Activated CD4-positive, alpha-beta T cell treated with anti-CD3 and anti-CD28 coated beads, Interleukin-2, Interleukin-4, amounts not matched to agents 100 ng/mL and 50 ng/mL, durations not matched to agents 16 hours and 8 hours (primary cell): ENCODE results near the gene GEMIN7.

Source experiments
- DNase-seq: peaks from one replicate; pipeline ENCODE4 v3.0.0-alpha.2; 2020; ENCODE audit warnings: low spot score

The GEMIN7 gene

DNA sequence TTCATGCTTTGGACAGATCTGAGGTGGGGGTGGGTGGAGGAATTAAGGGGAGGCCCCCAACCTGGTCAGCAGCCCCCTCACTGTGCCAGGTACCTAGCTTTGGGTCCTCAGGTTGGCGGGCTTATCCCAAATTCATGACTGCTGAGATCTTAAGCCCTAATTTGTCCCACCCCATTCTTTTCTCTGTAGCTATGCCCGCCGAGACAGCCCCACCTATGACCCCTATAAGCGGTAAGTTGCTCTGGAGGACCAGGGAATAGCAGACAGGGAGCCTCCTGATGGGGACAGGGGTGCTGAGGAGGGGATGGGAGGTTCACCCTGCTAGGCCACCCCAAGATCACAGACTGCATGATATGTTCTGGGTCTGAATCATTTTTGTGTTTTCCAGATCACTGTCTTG, 17.1 kb upstream of the GEMIN7 start:
- DNase-seq, result no peak

DNA sequence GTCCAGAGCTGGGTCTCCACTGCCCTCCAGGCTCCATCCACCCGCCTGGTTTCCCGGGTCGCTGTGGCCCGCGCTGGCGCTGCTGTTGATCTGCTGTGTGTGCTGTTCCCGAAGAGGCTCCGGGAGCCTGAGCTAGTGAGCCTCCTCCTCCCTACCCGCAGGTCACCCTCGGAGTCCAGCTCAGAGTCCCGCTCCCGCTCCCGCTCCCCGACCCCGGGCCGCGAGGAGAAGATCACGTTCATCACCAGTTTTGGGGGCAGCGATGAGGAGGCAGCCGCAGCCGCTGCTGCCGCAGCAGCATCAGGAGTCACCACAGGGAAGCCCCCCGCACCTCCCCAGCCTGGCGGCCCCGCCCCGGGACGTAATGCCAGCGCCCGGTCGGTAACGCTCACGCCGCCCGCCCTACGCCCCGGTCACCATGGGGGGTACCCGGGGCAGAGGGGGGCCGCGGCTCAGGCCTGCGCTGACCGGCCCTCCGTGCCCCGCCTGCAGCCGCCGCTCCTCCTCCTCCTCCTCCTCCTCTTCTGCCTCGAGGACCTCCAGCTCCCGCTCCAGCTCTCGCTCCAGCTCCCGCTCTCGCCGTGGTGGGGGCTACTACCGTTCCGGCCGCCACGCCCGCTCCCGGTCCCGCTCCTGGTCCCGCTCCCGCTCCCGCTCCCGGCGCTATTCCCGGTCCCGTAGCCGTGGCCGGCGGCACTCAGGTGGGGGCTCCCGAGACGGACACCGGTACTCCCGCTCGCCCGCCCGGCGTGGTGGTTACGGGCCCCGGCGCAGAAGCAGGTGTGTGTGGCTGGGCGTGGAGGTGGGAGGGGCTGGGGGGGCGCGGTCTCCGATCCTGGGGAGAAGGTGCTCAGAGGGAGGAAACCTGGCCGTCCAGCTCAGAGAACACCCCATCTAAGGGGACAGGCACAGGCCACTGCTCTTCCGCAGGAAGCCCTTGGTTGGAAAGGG, 14.9 kb upstream of the GEMIN7 start:
- no peak for DNase-seq

DNA sequence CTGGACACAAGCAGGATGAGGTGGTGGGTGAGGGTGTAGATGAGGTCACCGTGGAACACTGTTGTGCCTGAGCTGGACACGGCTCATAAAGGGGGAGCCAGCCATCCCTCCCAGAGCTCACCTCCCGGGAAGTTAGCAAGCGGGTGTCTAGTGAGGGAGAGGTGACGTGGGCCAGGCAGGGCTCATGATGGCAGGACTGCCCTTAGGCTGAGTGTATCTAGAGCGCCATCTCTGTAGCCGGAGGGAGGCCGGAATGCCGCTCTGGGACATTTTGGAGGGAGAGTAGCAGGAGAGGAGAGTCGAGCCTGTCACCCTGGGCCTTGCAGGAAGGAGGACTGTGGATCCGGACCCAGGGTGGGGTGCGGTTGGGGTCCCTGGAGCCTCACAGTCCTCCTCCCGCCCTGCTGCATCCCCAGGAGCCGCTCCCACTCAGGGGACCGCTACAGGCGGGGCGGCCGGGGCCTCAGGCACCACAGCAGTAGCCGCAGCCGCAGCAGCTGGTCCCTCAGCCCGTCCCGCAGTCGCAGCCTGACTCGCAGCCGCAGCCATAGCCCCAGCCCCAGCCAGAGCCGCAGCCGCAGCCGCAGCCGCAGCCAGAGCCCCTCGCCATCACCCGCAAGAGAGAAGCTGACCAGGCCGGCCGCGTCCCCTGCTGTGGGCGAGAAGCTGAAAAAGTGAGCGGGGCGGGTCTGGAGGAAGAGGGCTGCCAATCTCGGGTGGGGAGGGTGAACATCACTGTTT, 12.0 kb upstream of the GEMIN7 start:
- DNase-seq, result no peak

DNA sequence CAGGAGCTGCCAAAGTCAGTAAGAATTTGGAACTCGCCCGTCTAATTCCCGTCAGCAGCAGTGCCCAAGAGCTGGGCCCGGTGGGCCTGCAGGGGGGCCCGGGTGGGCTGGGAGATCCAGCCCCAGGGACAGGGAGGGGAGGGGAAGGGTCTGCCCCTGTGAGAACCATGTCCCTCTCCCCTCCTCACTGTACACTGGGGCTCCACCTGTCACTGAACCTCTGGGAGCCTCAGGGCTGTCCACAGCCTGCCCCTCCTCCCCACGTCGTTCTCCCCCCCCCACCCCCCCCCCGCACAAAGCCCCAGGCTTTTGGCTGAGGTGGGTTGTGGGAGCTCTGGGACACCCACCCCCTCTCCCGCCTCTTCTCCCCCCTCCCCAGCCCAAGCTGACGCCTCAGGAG, 11.0 kb upstream of the GEMIN7 start:
- DNase-seq, result no peak

DNA sequence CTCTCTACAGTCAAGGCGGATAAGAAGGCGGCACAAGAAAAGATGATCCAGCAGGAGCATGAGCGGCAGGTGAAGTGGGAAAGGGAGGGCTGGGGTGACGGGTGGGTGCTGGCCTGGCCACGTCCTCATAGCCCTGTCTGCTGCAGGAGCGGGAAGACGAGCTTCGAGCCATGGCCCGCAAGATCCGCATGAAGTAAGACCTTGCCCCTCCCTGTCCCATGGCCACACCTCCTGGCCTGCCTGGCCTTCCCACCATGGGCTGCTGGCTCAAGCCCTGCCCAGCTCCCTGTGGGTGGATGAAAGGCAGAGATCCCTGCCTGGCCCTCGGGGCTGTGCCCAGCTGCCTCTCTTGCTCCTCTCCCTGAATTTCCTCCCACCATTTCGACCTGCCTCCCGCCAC, 10.0 kb upstream of the GEMIN7 start:
- no peak for DNase-seq

DNA sequence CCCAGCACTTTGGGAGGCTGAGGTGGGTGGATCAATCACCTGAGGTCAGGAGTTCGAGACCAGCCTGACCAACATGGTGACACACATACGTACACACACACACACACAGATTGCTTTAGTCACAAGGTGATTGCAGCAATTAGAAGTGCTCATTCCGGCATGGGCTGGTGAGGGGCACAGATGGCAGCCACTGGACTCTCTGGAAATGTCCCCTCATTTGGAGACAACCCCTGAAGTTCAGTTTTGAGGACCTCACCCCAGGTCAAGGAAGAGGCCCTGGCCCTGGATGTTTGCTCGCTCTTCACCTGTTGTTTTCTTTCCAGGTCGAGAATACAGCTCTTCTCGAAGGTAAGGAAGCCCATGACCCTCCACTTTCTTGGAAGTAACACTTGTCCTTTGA, 8.8 kb upstream of the GEMIN7 start:
- no peak for DNase-seq

DNA sequence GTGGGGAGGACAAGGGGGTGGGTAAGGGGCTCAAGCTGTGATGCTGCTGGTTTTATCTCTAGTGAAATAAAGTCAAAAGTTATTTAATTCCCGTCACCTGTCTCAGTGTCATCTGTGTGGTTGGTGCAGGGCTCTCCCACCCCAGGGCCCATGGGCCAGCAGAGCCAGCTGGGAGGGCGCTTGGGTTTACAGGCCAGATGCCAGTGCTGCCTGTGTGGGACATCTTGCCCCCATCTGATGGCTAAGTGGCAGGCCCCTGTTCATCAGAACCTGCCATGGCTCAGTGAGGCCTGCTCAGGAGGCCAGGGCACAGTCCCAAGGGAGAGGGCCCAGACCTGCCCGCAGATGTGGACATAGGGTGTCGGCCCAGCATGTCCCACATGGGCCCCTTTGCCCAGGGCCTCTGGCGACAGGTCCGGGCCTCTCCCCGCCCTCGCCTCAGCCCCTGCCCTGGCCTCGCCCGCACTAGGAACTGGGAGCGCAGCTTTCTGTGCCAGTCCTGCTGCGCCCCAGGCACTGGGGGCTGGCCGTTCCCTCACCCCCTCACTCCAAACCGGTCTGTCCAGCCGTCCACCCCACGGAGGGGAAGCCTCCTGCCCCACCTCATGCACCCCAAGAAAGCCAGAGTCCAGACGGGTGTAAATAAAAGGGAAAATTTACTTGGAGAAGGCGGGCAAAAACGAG, 8.1 kb upstream of the GEMIN7 start:
- no peak for DNase-seq

DNA sequence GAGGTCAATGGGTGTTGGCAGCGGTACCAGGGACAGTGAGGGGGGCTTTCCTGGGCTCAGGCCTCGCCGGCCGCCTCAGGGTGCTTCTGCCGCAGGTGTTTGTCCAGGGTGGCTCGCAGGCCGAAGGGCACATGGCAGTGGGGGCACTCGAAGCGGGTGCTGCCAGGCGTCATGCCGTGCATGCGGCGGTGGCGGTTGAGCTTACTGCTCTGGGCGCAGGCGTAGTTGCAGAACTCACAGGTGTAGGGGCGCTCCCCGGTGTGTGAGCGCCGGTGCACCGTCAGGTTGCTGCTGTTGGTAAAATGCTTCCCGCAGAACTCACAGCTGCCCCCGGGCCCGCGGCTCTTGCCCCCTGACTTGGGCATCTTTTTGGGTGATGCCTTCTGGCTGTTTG, 7.5 kb upstream of the GEMIN7 start:
- no peak for DNase-seq

DNA sequence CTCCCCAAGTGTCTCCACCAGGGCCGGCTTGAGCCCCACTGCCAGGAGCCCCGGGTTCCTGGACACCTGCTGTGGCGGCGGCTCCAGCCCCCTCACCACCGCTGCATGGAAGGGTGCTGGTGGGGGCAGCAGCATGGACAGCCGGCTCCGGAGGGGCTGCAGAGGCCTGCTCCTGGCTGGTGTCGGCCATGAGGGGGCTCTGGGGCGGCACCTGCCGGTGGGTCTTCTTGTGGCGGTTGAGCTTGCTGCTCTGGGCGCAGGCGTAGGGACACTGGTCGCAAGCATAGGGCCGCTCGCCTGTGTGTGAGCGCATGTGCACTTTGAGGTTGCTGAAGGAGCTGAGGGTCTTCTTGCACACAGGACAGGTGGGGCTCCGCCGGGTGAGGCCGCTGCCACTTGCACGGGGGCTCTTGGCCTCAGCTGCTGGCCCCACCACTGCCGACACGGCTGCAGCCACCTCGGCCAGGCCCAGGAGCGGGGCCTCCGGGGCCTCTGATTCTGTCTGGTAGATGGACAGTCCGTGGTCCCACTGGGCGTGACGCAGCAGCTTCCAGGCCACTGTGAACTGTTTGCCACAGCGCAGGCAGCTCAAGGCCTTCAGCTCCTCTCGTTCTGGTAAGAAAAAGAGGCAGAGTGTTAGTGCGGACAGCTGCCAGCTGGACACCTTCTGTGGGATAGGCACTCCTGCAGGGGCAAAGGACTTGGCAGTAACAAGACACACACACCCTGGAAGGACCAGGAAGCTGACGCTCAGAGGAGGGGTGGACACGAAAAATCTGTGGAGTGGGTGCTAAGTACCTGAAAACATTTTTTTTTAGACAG, 6.9 kb upstream of the GEMIN7 start:
- DNase-seq, result no peak

DNA sequence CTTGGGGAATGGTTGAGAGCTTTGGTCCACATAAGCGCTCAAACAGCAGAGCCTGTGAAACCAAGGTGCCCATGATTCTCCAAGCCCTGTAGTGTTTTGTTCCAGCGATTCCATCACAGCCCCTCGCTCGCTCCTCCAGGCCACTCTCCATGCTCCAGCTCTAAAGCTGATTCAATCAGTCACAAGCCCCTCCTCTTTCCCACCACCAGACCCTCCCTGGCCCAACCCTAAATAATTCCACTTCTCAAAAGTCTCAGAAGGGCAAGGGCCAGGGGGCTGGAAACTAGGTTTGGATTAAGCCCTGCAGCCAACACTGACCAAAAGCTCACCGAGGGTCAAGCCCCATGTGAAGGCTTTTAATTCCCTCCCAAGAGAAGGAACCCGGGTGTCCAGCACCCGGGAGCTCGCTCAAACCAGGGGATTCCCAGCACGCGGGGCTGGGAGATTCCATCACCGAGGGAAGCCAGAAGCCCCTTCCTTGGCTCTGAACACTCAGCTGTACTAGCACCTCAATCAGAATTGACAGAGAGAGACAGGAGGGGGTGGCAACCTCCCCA, 4.2 kb upstream of the GEMIN7 start:
- DNase-seq, result no peak

DNA sequence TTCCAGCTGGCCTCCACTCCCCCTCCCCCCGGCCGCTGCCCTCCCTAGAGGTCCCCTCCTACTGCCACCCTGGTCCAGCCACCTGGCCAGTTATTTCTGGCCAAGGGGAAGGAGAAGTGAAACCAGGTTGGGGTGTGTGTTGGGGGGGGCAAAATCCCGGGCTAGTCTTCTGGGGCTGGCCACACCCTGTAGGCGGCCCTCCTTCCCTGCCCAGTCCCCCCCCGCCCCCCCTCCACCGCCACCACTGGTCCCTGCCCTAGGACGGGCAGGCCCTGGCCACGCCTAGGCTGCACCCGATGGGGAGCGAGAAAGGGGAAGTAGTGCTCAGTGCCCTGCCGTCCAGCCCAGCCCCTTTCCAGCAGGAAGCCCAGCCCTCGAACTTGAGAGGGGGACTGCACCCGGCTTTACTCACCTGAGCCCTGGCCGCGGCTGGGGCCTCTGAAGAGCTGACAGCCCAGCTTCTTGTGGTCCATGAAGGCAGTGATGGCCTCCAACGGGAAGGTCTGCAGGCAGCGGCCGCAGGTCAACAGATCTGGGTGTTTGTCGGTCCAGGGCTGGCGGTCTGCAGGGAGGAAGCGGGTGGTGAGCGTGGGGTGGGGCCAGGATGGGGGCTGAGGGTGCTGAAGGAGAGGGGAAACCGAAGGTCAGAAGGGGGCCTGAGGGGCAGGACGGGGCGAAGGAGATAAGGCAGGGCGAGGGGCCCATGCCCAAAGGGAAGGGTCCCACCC, 3.6 kb upstream of the GEMIN7 start:
- DNase-seq, result peak; percentile 52

DNA sequence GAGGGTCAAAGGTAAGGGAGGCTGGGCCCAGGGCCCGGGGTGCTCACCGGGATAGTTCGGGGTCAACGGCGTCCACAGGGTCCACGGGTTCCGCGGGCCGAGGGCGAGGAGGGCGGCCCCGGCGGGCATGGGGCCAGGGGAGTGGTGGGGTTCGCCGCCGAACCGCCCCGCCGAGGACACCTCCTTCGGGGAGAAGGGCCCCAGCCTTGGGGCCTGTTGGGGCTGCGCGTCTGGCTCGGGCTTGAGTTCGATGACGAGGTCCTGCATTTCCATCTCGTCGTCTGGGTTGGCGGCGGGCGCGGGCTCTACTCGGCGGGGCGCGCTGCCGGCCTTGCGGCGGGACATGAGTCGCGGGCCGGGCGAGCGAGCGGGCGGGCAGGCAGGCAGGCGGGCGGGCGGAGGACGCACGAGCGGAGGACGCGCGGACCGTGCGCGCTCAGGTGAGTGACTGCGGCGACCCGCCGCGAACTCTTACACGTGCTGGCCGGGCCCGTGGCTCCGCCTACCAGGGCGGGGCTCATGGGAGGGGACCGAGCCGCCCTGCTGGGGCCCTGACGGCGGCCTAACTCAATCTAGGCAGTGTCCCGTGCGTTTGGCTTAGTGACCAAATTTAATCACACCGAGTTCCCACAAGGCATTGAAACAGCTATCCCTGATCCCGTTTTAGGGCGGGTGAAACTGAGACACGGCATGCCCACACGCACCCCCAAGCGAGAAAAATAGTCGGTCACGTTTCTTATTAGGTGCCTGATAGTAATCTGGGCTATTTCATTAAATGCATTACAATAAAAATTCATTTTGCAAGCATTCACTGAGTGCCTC, 2.8 kb upstream of the GEMIN7 start, which contains the start of gene ZNF296:
TSS of gene ZNF296 (minus strand) at position 450 of the 822 bp plus-strand sequence. CDS start at position 345, 105 bp downstream.
- DNase-seq, result peak; percentile 86

DNA sequence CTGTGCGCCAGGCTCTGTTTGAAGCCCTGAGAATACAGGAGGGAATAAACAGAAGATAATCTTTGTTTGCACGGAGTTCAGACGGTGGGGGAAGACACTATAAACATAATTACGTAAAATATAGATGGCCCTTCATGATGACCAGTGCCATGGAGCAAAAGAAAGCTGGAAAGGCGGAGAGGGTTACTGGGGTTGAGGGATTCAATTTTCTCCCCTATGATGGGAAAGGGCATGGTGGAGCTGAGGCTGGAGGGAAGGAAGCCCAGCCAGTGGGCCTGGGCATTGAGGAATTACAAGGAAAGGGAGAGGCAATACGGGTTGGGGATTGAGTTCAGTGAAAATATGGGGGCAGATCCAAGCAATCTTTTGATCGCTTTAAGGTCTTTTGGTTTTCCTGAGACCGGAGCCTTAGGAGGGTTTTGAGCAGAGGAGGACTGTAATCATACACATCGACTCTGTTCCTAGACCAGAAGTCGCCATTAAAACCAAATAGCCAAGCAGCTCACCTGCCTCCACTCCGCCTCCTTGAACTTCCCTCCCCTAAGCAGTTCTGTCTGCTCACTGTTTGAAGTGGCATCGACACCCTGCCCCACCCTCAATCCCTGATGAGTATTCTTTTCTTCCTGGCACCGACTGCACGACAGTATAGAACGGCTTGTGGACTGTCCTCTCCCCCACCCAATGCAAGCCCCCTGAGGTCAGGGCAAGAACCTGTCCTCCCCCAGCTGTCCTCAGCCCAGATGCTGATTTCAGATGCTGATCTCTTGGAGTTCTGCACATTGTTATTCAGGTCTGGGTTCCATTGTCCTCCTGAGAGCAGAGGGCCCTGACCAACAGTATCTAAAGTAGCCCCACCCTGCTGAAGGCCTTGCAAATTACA, 2.0 kb upstream of the GEMIN7 start:
- DNase-seq, result no peak

DNA sequence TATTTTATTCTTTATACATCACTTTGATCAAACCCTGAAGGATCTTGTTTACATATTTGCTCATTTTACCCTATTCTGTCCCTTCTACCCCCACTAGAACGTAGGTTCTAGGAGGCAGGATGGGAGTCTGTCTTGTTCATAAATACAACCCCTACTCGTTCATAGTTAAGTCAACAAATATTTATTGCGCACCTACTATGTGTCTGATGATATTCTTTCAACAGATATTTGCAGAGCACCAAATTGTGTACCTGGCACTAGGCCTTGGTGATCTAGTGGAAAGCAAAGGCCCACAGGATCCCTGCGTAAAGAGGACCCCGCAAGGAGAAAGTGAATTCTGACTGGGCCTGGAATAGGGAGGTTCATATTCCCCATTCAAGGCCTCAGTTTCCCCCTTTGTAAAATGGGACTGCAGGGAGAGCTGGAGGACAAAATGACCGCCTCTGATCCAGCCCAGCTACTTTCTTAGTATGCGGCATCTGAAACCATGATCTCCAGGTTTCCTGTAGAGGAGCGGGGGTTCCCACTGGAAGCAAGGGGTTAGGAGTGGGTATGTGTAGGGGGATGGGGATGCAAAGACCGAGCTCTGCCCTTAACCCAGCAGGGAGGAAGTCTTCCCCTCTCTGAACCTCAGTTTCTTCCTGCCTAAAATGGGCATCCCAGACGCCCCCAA, 534 bp upstream of the GEMIN7 start:
- no peak for DNase-seq

DNA sequence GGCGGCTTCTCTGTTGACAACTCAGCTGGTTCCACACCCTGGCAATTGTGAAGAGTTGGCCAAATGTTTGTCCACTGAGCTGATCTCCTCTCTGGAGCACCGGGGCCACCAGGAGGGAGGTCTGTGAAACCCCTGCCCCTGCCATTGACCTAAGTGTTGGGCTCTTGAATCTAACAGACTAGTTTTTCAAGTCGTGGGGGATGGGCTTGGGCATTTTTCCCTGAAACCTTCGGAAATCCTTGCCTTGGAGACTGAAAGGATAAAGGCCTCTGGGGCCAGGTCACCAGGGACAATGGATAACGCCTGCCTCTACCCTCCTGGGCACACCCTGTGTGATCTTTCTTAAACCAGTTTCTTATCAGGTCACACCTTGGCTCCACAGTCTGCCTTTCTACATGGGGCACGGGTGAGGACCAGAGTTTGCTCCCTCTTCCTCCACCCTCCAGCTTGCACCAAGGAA, 881 bp downstream of the GEMIN7 start:
- DNase-seq, result no peak

DNA sequence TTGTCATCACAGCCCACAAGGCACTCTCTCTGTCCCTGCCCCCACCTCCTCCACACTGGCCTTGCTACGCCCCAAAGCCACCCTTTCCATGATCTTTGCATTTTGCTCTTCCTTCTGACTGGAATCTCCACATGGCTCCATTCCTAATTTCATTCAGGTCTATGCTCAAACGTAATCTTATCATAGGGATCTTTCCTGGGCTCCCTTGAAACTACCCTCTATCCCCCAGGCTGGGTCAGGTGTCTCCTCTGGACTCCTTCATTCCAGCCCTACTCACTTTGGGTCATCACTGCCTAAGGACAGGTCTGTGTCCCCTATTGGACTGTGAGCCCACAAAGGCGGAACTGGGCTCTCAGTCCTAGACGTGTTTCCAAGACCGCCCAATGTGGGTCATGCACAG, 3.1 kb downstream of the GEMIN7 start:
- no peak for DNase-seq

DNA sequence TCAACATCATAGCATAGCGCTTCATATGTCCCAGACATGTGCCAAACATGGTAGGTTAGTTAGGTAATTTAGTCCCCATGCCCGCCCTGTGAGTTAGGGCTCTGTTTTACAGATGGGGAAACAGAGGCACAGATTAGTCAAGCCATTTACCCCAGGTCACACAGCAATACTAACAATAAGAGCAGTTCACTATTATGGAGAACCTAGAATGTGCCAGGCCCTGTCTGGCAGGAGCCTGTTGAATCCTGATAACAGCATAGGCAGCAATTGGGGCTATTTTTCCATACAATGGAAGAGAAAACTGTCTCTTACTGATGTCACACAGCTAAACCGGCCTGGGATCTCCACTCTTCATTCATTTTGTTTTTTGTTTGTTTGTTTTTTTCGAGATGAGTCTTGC, 7.4 kb downstream of the GEMIN7 start:
- DNase-seq, result no peak

DNA sequence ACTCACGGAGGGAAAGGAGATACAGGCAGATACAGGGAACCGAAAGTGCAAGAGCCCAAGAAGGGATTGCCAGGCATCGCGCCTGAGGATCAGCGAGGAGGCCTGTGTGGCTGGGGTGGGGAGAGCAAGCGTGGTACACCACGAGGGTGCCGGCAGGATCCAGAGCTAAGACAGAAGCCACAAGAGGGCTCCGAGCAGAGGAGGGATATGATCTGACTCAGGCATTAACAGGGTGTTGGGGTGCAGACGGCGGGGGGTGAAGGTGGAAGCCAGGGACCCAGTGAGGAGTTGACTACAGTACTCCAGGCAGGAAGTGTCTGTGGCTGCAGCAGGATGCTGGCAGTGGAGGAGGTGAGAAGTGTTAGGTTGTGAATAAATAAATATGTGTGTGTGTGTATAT, 8.5 kb downstream of the GEMIN7 start:
- peak; percentile 69 for DNase-seq
